Stimulated activated CD4-positive, alpha-beta T cell treated with anti-CD3 and anti-CD28 coated beads, Interleukin-4, amount 100 ng/mL, for 24 hours (primary cell): ENCODE data around the gene ANAPC13.
A peak's percentile ranks its signal among the peaks of the same experiment; 100 is the strongest.

ENCODE experiments used
- DNase-seq: peaks from one replicate; pipeline ENCODE4 v3.0.0-alpha.2; 2020

Gene ANAPC13

GRCh38 chr3:134485718-134486576 lies at the start of gene ANAPC13, which contains the start of gene CEP63:
Gene ANAPC13 (minus strand): TSS chr3:134485985. CDS start chr3:134482904, 3,081 bp downstream.
Gene CEP63 (plus strand): TSS chr3:134486057. CDS start chr3:134495321, 9,264 bp downstream.
- peak; percentile 96 for DNase-seq

GRCh38 chr3:134535186-134535970 lies 49.6 kb upstream of the ANAPC13 start:
- DNase-seq, result no peak

GRCh38 chr3:134533493-134533892 lies 47.7 kb upstream of the ANAPC13 start:
- DNase-seq, result no peak

GRCh38 chr3:134527538-134528186 lies 41.9 kb upstream of the ANAPC13 start:
- DNase-seq, result no peak

- DNase-seq, result no peak
Measured at GRCh38 chr3:134527037-134527436, 41.3 kb upstream of the ANAPC13 start.

- no peak for DNase-seq
Measured at GRCh38 chr3:134526319-134526718, 40.5 kb upstream of the ANAPC13 start.

GRCh38 chr3:134525293-134525692 lies 39.5 kb upstream of the ANAPC13 start:
- no peak for DNase-seq

GRCh38 chr3:134522541-134522940 lies 36.8 kb upstream of the ANAPC13 start:
- no peak for DNase-seq

- DNase-seq, result no peak
Measured at GRCh38 chr3:134517791-134518190, 32.0 kb upstream of the ANAPC13 start.

- no peak for DNase-seq
Measured at GRCh38 chr3:134516905-134517304, 31.1 kb upstream of the ANAPC13 start.

- DNase-seq, result no peak
Measured at GRCh38 chr3:134511500-134511899, 25.7 kb upstream of the ANAPC13 start.

- DNase-seq, result no peak
Measured at GRCh38 chr3:134505485-134505884, 19.7 kb upstream of the ANAPC13 start.

- no peak for DNase-seq
Measured at GRCh38 chr3:134504132-134504531, 18.3 kb upstream of the ANAPC13 start.

- no peak for DNase-seq
Measured at GRCh38 chr3:134503266-134503665, 17.5 kb upstream of the ANAPC13 start.

GRCh38 chr3:134496471-134497071 lies 10.8 kb upstream of the ANAPC13 start:
- no peak for DNase-seq

GRCh38 chr3:134495980-134496379 lies 10.2 kb upstream of the ANAPC13 start:
- no peak for DNase-seq

- DNase-seq, result no peak
Measured at GRCh38 chr3:134494495-134494894, 8.7 kb upstream of the ANAPC13 start.

- DNase-seq, result no peak
Measured at GRCh38 chr3:134487406-134487805, 1.6 kb upstream of the ANAPC13 start.

- no peak for DNase-seq
Measured at GRCh38 chr3:134486577-134487041, 824 bp upstream of the ANAPC13 start.

- DNase-seq, result no peak
Measured at GRCh38 chr3:134485075-134485717, 589 bp downstream of the ANAPC13 start.

- DNase-seq, result no peak
Measured at GRCh38 chr3:134483195-134483900, 2.4 kb downstream of the ANAPC13 start.

- no peak for DNase-seq
Measured at GRCh38 chr3:134482622-134483021, 3.2 kb downstream of the ANAPC13 start.
